ENCODE results near the gene IFITM1. TPM values are rescaled to one million over a fixed set of nuclear protein-coding genes. Genes with fewer than 3 reads are reported as not detected.

IFITM1 gene
- total RNA-seq, 1 donor from 2014 or later: 128 TPM

GRCh38 chr11:270451-271318, 43.2 kb upstream of the IFITM1 start:
- no peak overlapping the region for H3K27ac Mint-ChIP-seq
- H3K9me3 Mint-ChIP-seq: peaks cover 3% of the 10 kb centered on the region
- DNase-seq (ENCODE audit: low spot score in 2 of 2, unreplicated experiment in 2 of 2): no peak
- TF ChIP-seq CTCF (IDR thresholded peaks at IDR 0.05; ENCODE audit: unreplicated experiment): no peak
- peaks cover 4% of the 10 kb centered on the region for H3K4me1 Mint-ChIP-seq
- no peak overlapping the region for H3K4me3 Mint-ChIP-seq
- peaks cover 20% of the 10 kb centered on the region for H3K27me3 Mint-ChIP-seq (ENCODE audit: low read depth)
- no peaks in the 10 kb centered on the region for H3K36me3 Mint-ChIP-seq

- Mint-ChIP-seq H3K9me3 (peaks cover 8% of the 10 kb centered on the region), H3K4me1 (peaks cover 4% of the 10 kb centered on the region), H3K36me3 (no peaks in the 10 kb centered on the region), H3K4me3 (no peak overlapping the region), H3K27me3 (ENCODE audit: low read depth) (peaks cover 20% of the 10 kb centered on the region), H3K27ac (no peak overlapping the region)
- TF ChIP-seq CTCF (IDR thresholded peaks at IDR 0.05; ENCODE audit: unreplicated experiment): no peak
- DNase-seq (ENCODE audit: low spot score in 2 of 2, unreplicated experiment in 2 of 2): no peak
Measured at GRCh38 chr11:271319-271715, 42.5 kb upstream of the IFITM1 start.

GRCh38 chr11:272195-272930, 41.5 kb upstream of the IFITM1 start:
- no peak for DNase-seq (ENCODE audit: low spot score in 2 of 2, unreplicated experiment in 2 of 2)
- Mint-ChIP-seq H3K36me3 (no peaks in the 10 kb centered on the region), H3K9me3 (peaks cover 11% of the 10 kb centered on the region), H3K4me3 (no peak overlapping the region), H3K4me1 (peaks cover 4% of the 10 kb centered on the region), H3K27ac (no peak overlapping the region), H3K27me3 (ENCODE audit: low read depth) (peaks cover 20% of the 10 kb centered on the region)
- TF ChIP-seq CTCF (IDR thresholded peaks at IDR 0.05; ENCODE audit: unreplicated experiment): no peak

DNA sequence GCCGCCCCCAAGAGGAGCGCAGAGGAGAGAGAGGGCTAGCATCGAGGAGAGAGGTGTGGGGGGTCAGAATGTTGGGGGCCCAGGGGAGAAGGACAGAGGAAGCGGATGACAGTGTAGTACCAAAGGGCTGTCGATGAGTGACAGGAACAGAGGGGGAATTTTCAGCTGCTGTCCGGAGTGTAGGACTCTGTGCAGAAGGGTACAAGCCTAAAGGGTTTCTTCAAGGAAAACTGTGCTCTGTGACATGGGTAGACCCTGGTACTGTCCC, 41.0 kb upstream of the IFITM1 start:
- Mint-ChIP-seq H3K27ac (no peak overlapping the region), H3K36me3 (no peaks in the 10 kb centered on the region), H3K4me3 (no peak overlapping the region), H3K27me3 (ENCODE audit: low read depth) (peaks cover 20% of the 10 kb centered on the region), H3K4me1 (peaks cover 4% of the 10 kb centered on the region), H3K9me3 (peaks cover 11% of the 10 kb centered on the region)
- TF ChIP-seq CTCF (IDR thresholded peaks at IDR 0.05; ENCODE audit: unreplicated experiment): no peak
- no peak for DNase-seq (ENCODE audit: low spot score in 2 of 2, unreplicated experiment in 2 of 2)

- Mint-ChIP-seq H3K27ac (no peak overlapping the region), H3K9me3 (peaks cover 11% of the 10 kb centered on the region), H3K27me3 (ENCODE audit: low read depth) (peaks cover 9% of the 10 kb centered on the region), H3K4me1 (peaks cover 6% of the 10 kb centered on the region), H3K36me3 (no peaks in the 10 kb centered on the region), H3K4me3 (no peak overlapping the region)
- no peak for TF ChIP-seq CTCF (IDR thresholded peaks at IDR 0.05; ENCODE audit: unreplicated experiment)
- DNase-seq (ENCODE audit: low spot score in 2 of 2, unreplicated experiment in 2 of 2): no peak
Measured at GRCh38 chr11:276219-276618, 37.6 kb upstream of the IFITM1 start.
